Measurements from ENCODE around the gene MTNR1B.

MTNR1B gene

DNA sequence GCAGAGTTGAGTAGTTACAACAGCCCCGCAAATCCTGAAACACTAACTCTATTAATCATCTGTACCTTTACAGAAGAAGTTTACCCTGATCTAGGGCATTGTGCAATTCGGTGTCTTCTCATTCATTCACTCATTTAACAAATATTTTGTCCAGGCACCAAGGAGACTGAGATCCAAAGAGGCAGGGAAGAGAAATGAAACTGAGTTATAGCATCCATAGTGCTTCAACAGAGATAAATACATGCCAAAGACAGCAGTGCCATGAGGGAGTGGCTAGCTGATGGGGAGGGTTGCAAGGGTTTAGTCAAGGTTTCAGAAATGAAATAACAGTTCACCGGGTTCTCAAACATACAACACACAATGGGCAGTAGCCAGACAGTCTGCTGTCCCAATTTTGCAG is 40.2 kb upstream of the MTNR1B start:
- Histone ChIP-seq H3K4me3 (replicated peaks; ENCODE audit: insufficient read depth, low read length) (no peak overlapping the region), H3K27me3 (ENCODE audit: insufficient read depth, poor library complexity, severe bottlenecking) (no peaks in the 10 kb centered on the region), H3K27ac (replicated peaks) (no peak overlapping the region)
- no peak for DNase-seq (ENCODE audit: low read depth in 1 of 2, low spot score in 1 of 2)
- TF ChIP-seq SPI1 (IDR thresholded peaks at IDR 0.05; ENCODE audit: borderline replicate concordance, low read depth) (no peak), GABPA (IDR thresholded peaks at IDR 0.05; ENCODE audit: low read depth) (no peak), POLR2AphosphoS5 (IDR thresholded peaks at IDR 0.05; ENCODE audit: low read depth) (no peak)
- TF ChIP-seq, protein P1, sequence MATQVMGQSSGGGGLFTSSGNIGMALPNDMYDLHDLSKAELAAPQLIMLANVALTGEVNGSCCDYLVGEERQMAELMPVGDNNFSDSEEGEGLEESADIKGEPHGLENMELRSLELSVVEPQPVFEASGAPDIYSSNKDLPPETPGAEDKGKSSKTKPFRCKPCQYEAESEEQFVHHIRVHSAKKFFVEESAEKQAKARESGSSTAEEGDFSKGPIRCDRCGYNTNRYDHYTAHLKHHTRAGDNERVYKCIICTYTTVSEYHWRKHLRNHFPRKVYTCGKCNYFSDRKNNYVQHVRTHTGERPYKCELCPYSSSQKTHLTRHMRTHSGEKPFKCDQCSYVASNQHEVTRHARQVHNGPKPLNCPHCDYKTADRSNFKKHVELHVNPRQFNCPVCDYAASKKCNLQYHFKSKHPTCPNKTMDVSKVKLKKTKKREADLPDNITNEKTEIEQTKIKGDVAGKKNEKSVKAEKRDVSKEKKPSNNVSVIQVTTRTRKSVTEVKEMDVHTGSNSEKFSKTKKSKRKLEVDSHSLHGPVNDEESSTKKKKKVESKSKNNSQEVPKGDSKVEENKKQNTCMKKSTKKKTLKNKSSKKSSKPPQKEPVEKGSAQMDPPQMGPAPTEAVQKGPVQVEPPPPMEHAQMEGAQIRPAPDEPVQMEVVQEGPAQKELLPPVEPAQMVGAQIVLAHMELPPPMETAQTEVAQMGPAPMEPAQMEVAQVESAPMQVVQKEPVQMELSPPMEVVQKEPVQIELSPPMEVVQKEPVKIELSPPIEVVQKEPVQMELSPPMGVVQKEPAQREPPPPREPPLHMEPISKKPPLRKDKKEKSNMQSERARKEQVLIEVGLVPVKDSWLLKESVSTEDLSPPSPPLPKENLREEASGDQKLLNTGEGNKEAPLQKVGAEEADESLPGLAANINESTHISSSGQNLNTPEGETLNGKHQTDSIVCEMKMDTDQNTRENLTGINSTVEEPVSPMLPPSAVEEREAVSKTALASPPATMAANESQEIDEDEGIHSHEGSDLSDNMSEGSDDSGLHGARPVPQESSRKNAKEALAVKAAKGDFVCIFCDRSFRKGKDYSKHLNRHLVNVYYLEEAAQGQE (IDR thresholded peaks at IDR 0.05; ENCODE audit: insufficient replicate concordance, low read depth), result no peak
- TF ChIP-seq, protein P2, sequence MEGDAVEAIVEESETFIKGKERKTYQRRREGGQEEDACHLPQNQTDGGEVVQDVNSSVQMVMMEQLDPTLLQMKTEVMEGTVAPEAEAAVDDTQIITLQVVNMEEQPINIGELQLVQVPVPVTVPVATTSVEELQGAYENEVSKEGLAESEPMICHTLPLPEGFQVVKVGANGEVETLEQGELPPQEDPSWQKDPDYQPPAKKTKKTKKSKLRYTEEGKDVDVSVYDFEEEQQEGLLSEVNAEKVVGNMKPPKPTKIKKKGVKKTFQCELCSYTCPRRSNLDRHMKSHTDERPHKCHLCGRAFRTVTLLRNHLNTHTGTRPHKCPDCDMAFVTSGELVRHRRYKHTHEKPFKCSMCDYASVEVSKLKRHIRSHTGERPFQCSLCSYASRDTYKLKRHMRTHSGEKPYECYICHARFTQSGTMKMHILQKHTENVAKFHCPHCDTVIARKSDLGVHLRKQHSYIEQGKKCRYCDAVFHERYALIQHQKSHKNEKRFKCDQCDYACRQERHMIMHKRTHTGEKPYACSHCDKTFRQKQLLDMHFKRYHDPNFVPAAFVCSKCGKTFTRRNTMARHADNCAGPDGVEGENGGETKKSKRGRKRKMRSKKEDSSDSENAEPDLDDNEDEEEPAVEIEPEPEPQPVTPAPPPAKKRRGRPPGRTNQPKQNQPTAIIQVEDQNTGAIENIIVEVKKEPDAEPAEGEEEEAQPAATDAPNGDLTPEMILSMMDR (IDR thresholded peaks at IDR 0.05; ENCODE audit: insufficient read depth, low read length), result no peak

DNA sequence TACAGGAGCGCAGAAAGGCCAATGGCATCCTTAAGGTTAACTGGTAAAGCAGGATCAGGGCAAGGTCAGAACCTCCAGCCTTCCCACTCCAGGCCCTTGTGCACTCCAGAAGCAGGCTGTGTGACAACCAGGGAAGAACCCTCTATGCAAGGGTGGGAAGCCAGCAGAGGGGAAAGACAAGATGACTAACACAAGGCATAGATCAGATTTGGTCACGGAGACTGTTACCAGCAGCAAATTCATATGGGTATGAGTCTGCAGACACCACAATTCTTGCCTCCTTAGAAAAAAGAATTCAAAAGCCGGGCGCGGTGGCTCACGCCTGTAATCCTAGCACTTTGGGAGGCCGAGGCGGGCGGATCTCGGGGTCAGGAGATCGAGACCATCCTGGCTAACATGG is 39.8 kb upstream of the MTNR1B start:
- no peak for DNase-seq (ENCODE audit: low read depth in 1 of 2, low spot score in 1 of 2)
- Histone ChIP-seq H3K27ac (replicated peaks) (no peak overlapping the region), H3K27me3 (ENCODE audit: insufficient read depth, poor library complexity, severe bottlenecking) (no peaks in the 10 kb centered on the region), H3K4me3 (replicated peaks; ENCODE audit: insufficient read depth, low read length) (no peak overlapping the region)
- TF ChIP-seq GABPA (IDR thresholded peaks at IDR 0.05; ENCODE audit: low read depth) (no peak), SPI1 (IDR thresholded peaks at IDR 0.05; ENCODE audit: borderline replicate concordance, low read depth) (no peak), POLR2AphosphoS5 (IDR thresholded peaks at IDR 0.05; ENCODE audit: low read depth) (no peak)
- TF ChIP-seq, protein P1 (IDR thresholded peaks at IDR 0.05; ENCODE audit: insufficient replicate concordance, low read depth), result no peak
- TF ChIP-seq, protein P2 (IDR thresholded peaks at IDR 0.05; ENCODE audit: insufficient read depth, low read length), result no peak

DNA sequence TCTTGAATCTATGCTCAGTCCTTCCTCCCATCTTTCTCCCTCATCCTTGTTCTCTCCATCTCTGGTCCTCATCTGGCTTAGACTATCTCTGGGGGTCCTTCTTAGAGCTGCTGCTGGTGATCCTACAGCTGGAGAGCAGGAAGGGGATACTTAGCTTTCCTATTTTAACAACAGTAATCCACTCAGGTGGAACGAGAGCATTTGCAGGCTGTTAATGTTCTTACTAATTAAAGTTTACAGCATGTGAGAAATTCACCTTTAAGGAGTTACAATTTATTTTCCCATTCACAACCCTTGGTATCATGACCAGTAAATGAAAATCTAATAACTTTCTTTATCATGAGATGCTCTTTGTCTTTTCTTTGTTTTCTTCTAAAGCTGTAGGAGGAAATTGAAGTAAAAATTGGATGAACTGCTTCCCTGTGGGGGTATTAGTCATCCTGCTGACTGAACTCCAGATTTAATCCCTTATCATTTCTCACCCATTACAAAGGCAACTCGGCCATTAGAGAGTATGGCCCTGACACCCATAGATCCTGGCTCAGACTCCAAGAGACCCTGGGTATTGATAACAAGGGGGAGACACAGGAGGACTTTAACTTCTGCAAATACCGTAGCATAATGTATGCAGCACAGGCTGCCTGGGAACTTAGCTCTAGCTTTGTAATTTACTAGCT is 37.6 kb upstream of the MTNR1B start:
- TF ChIP-seq POLR2AphosphoS5 (IDR thresholded peaks at IDR 0.05; ENCODE audit: low read depth), result no peak
- TF ChIP-seq, protein P1 (IDR thresholded peaks at IDR 0.05; ENCODE audit: insufficient replicate concordance, low read depth), result no peak
- no peak for TF ChIP-seq GABPA (IDR thresholded peaks at IDR 0.05; ENCODE audit: low read depth)
- TF ChIP-seq, protein P2 (IDR thresholded peaks at IDR 0.05; ENCODE audit: insufficient read depth, low read length), result no peak
- TF ChIP-seq SPI1 (IDR thresholded peaks at IDR 0.05; ENCODE audit: borderline replicate concordance, low read depth), result no peak
- H3K4me3 ChIP-seq (replicated peaks; ENCODE audit: insufficient read depth, low read length), result no peak overlapping the region
- DNase-seq (ENCODE audit: low read depth in 1 of 2, low spot score in 1 of 2), result no peak
- no peak overlapping the region for H3K27ac ChIP-seq (replicated peaks)
- no peaks in the 10 kb centered on the region for H3K27me3 ChIP-seq (ENCODE audit: insufficient read depth, poor library complexity, severe bottlenecking)
